HG03175 (cell line): ENCODE measurements around the gene SEPTIN7.

Source experiments
- ATAC-seq: cut with Tn5 transposase; IDR thresholded peaks from one replicate; pipeline ENCODE4 v1.9.1; 2021; ENCODE audit warnings: mild to moderate bottlenecking, moderate library complexity; ENCODE audit not compliant: unreplicated experiment

Gene SEPTIN7

DNA sequence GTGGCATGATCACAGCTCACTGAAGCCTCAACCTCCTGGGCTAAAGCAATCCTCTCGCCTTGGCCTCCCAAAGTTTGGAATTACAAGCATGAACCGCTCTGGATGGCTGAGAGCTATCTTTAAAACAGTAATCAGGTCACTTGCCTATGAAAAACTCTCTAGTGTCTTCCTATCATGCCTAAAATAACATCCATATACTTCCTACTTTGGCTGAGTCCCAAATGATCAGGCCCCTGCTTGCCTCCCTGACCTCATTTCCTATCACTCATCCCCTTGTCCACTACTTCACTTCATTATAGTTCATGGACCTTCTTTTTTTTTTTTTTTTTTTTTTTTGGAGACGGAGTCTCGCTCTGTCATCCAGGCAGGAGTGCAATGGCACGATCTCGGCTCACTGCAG lies 28.0 kb downstream of the SEPTIN7 start:
- ATAC-seq: no peak

DNA sequence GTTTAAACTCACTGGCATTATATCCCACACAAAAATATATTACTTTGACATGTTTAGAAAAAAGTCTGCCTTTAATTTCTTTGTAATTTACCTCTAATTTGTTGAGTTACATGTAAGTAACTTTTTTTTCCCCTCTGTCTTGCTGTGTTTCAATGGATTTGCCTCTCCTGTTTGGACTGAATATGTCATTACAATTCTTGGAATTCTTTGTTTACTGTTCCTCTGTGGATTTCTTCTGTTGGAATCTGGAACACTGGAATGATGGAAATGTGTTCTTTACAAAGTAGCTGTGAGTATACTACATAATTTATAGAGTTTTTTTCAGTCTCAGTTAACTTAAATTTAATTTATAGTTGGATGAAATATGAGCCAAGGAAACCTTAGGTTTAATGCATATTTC lies 30.4 kb downstream of the SEPTIN7 start:
- ATAC-seq: no peak

DNA sequence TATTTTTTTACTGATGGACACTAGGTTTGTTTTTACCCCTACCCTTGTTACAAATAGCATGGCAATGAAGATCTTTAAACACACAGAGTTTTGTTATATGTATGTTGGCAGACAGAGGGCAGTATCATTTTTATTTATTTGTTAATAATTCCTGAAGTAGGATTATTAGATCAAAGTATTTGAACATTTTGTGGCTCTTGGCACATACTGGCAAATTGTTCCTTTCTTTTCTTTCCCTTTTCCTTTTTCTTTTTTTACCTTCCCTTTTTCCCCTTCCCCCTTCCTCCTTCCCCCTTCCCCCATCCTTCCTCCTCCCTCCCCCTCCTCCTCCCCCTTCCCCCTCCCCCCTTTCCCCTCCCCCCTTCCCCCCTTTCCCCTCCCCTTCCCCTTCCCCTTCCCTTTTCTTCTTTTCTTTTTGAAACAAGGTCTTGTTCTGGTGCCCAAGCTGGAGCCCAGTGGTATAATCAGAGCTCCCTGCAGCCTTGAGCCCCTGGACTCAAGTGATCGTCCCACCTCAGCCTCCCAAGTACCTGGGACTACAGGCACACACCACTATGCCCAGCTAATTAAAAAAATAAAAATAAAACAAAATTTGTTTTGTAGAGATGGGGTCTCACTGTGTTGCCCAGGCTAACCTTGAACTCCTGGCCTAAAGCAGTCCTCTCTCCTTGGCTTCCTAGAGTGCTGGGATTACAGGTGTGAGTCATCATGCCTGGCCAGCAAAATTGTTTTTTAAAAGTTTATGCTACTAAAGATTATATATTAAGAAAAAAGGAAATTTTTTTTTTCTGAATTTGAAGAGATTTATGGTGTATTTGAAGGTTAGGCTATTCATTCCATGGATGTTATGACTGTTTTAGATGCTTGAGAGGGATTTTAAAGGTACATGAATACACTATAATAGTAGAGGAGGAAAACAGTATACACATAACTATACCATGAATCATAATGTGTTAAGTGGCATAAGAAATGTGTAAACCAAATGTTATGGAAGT lies 39.3 kb downstream of the SEPTIN7 start:
- ATAC-seq: no peak

DNA sequence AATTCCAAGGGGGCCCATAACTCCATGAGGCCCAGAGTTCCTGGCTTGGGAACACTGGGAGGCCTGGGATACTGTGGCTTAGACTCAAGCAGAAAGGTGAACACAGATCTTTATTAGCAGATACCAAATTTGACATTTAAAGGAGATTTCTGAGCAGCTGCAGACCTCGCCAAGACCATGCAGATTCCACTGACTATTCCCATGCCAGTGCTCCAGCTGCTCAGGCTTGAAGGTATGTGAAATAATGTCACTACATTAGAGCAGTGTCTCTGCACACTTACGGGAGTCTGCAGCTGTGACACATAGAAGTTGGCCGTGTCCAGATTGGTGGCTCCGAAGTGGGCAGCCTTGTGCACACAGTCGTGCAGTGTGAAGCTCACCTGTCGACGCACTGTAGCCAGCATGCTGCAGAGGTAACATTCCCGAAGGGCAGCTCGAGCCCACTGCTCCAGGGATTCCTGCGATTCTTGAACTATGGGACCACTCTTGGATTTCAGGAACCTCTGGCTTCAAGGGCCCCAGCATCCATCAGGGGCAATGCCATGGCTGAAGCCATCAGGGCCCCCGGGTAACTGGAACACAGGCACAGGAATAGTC lies 46.1 kb downstream of the SEPTIN7 start:
- ATAC-seq: no peak

DNA sequence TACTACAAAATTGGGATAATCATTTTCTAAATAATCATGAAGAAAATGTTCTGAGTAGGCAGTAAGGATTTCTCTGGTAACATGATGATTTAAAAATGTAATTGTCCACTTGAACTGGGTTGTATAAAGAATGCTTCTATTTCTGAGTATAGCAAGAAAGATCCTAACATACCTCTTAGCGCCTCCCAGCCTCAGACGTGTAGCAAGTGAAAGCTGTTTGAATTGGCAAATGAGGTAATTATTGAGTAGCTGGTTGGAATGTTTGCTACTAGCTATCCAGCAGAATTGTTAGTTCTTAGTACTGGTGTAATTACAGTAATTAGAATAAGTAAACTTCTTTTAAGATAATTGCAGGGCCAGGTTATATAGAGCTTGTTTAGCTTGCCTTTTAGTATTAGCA lies 47.9 kb downstream of the SEPTIN7 start:
- no peak for ATAC-seq

DNA sequence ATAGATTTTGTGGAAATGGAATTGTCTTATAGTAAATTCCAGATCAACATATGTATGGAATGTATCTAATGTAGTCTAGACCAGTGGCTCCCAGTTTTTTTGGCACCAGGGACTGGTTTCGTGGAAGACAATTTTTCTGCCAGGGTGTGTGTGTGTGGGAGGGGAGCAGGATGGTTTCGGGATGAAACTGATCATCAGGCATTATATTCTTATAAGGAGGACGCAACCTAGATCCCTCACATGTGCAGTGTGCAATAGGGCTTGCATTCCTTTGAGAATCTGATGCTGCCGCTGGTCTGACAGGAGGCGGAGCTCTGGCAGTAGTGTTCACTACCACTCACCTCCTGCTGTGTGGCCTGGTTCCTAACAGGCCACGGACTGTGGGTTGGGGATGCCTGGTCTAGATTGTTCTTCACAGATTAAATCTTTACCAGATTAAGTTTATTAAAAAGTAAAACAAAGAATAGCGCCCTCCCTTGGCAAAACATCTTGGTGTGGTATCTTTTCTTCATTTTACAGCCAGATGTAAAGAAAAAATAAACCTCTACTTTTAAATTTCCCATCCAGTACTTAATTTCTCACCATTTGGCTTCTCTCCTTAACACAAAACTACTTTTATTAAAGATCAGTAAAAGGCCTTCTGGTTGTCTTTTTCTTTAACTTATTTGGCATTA lies 48.4 kb downstream of the SEPTIN7 start:
- no peak for ATAC-seq

DNA sequence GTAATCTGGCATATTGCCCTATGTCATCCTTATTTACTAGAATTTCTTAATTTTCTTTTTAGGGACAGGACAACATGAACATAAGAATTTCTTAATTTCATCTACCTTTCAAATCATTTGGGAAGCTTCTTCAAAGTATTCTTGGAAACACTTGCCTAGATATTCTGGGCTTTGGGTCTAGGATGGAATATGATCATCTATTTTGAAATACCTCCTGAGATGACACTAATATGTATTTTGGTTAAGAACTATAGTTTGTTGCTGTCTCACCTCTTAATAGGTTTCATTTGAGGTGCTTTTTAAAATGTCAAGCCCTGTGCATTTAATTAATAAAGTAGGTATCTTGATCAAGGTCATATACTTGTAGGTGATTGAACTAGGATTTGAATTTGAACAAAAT lies 49.1 kb downstream of the SEPTIN7 start:
- no peak for ATAC-seq
